DMS114 treated with DMSO at 0.1 percent for 48 hours (cell line): ENCODE measurements around the gene VILL.
"Not testable (repeated sequence)": the region's sequence is repeated elsewhere in the genome, so short reads cannot be mapped to it uniquely, and the experiment has no call there.

Experiments
- DNase-seq: peaks from one replicate; lab custom pipeline; 2025; ENCODE audit not compliant: unreplicated experiment; lab: John Stamatoyannopoulos, UW

The VILL gene

GRCh38 chr3:37963016-37963415 lies 27.6 kb upstream of the VILL start:
- no peak for DNase-seq

DNA sequence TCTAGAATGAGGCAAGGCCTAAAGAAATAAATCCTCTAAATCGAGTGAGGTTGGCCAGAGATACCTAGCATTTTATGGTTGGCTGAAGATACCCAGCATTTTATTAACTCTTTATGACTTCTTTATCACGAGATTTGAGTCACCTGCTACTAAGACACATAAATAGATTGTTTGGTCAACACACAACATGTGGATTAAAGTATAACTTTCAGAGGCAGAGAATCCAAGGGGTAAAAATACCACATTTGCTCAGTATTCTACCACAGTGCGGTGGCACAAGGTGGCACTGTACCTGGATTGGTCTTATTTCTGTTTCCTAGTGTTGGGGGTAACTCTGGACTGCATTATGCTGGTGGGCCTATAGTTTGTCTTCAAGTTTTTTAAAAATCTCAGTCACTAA lies 27.0 kb upstream of the VILL start:
- DNase-seq: no peak

DNA sequence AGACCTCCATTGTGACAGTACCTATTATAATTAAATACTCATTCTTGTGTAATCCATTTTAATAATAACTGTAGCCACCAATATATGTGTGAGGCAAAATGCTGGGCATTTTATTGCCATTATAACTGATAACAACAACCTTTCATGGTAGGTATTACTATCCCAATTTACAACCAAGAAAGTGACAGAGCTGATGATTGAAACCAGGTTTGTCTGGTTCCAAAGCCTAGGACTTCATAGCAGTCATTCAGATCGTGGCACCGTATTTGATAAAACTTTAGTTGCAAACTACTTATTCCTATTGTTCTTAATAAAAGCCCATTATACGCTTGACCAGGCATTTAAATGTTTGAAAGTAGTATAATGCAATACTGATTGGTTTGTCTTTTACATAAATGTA lies 26.4 kb upstream of the VILL start:
- no peak for DNase-seq

GRCh38 chr3:37964716-37965115 lies 25.9 kb upstream of the VILL start:
- DNase-seq: no peak

GRCh38 chr3:37967260-37967881 lies 23.2 kb upstream of the VILL start:
- peak; percentile 30 for DNase-seq

DNA sequence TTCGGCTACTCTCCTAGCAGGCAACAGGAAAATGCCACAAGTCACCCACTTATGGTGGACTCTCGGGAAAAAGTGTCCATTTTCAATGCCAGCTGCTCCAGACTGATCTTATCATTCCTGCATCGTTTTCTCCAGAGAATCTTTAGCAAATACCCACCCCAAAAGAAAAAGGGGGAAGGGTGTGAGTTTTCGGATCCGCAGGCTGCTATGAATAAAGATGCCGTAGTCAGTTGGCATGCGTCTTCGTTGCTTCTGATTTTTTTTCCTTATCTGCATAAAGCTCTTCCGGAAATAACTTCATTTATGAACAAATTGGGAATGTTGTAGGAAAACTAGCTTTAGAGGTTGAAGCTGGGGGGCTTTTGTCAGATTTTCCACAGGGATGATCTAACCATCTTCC lies 22.4 kb upstream of the VILL start:
- no peak for DNase-seq

DNA sequence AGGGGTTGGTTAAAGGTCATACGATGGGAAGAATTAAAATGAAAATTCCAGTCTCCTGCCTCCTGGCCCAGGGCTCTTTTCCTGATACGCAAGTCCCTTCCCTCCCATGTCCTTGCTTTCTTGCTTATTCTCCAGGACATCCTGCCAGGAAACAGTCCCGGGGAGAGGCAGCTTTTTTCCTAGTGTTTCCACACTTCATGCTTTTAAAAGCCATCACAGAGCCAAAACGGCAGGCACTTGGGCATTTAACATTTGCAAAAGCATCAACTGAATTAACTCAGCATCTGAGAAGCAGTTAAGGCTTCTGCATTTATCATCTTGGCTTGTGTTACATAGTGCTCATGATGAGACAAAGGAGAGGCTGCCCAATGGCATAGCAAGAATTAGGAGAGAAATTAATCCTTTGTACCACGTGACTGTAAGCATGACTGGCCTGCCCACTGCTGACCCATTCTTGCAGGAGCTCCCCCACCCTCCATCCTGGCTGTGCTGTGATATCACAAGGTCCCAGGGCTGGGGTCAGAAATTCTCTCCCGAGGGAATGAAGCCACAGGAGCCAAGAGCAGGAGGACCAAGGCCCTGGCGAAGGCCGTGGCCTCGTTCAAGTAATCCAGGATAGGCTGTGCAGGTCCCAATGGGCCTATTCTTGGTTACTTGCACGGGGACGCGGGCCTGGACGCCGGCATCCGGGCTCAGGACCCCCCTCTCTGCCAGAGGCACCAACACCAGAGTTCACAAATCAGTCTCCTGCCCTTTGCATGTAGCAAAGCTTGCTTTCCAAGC lies 21.6 kb upstream of the VILL start:
- no peak for DNase-seq

DNA sequence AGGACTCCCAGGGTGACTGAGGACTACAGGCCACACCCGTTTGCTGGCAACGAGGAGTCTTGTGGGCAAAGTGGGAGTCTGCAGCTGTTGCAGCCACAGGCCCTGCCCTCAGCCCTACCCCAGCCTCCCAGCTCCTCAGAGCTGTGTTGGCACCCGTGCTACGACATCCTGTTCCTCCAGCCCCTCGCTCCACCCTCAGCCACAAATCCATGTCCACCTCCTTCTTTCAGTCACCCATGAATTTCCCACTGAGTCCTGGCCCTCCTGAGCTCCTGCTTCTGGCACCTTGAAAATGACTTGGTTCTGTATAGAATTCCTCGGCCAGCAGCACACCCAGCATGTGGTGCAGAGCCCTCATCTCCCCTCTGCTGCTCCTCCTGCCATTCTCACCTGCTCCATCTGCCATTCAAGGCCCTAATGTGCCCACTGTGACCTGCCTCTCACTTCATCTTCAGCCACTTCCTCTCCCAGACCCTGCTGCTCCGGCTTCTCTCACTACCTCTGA lies 20.9 kb upstream of the VILL start:
- DNase-seq: no peak

DNA sequence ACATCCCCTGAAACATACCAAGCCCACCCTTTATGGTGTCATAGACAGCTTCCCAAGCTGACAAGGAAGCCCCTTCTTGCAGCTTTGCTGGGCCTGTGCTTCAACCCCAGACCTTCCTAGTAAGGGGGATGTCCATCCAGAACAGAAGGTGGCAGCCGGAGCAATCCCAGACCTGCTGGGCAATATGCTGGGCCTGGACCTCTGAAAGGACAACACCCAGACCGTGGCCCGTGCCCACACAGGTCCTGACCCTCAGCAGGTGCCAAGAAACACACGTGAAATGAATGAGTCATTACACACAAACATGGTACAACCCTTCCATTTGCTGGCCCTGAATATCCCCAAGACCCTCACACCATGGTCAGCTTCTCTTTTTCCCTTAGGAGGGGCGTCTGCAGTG lies 19.8 kb upstream of the VILL start:
- no peak for DNase-seq

GRCh38 chr3:37971467-37971866 lies 19.1 kb upstream of the VILL start:
- DNase-seq: no peak

GRCh38 chr3:37972056-37972455 lies 18.5 kb upstream of the VILL start:
- DNase-seq: not testable (repeated sequence)

GRCh38 chr3:37973246-37974054 lies 17.1 kb upstream of the VILL start:
- DNase-seq: no peak

DNA sequence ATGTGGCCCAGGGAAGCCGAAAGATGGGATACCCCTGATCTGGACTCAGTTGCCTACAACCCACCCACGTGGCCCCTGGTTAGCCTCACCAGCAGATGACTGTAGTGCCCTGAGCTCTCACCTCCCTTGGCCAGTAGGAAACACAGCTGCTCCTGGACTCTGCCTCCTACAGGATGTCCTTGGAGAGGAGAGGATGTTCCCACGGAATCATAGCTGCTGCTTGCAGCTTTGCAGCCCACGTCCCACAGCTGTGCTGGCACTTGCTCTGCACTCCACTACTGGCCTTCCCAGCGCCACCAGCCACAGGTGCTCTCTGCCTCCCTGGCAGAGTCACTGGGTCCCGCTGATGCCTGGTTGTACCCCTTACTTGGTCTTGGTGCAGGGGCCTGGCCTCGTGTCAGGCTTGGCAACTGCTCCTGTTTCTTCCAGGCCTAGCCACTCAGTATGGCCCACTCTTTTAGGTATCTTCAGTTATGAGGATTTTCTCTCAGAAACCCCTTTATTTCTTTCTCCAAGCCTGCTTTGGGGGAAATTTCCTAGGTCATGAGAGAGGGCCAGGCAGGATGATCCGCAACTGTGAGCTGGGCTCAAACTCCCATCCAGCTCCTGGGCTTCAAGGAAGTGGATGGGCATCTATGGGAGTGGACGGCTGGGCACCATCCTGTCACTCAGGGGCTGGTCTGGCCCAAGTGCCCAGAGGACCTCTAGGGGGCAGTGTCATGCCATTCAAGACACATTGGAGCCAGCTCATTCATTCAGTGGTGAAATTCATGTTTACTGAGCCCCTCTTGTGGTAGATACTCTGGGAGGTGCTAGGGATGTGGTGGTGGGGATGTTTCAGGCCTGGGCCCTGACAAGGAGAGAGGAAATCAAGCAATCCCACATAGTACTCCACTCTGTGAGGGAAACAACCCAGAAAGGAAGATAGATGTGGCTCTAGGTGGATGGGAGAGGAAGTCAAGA lies 16.2 kb upstream of the VILL start:
- DNase-seq: peak; percentile 36

- no peak for DNase-seq
Measured at GRCh38 chr3:37979541-37980461, 10.8 kb upstream of the VILL start.

DNA sequence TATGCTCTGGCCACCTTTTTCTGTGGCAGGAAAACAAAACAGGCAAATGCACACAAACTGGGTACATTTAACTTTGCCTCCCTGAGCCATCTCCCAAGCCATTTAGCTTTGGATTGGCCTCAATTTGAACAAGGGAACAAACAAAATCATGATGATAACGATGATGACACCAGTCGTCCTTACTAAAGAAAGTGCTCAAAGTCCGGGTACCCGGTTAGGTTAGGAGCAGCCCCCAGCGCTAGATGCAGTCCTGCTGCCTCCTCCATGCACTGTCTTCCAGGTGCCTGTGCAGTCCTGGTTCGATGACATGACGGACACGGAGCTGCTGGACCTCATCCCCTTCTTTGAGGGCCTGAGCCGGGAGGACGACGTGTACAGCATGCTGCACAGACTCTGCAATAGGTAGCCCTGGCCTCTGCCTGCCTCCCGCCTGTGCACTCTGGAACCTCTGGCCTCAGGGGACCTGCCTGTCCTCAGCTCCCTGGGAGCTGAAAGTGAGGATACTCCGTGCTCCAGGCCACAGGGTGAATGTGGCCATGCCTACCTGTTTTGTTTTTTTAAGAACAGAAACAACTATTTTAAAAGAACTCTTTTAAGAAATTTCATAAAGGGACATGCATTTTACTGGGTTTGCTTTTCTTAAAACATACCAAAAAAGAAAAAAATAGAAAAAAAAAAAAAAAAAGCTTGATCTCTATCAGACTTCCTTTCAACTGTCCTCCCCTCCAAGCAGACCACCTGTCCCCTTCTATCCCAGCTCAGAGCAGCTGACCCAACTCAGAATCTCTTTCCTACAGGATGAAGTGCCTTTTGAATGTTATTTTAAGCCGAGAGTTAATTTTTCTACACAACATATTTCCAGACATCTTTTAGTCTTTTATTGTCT lies 9.9 kb upstream of the VILL start:
- DNase-seq: no peak

DNA sequence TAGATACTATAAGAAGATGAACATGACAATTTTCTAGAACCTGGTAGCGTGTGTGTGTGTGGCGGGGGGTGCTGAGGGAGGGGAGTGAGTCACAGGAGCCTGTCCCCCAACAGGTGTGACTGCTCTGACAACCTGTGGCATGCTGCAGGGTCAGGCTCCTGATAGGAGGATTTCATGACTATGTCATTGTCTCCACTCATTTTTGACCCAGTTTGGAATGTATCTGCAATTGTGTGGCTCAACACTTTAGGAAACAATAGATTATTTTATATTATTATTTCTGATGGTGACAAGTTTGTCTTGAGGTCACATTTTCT lies 9.3 kb upstream of the VILL start:
- DNase-seq: no peak

GRCh38 chr3:37982331-37982730 lies 8.3 kb upstream of the VILL start:
- DNase-seq: no peak

- DNase-seq: no peak
Measured at GRCh38 chr3:37984051-37984450, 6.5 kb upstream of the VILL start.

DNA sequence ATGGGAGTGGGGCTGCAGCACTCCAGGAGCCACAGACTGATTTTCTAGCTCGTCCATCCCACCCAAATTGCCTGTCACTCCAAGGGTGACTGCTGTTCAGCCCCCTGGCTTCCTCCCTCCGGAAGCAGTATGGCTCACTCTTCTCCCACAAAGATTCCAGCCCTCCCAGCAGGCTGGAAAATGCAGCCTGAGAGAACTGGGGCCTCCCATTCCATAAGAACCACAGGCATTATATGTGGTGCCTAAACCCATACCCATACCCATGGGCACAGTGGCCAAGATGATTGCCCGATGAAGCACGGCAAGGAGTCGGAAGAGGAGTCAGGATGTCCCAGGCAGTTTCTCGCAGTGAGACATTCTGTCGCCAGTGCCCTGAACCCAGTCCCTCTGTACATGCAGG lies 6.0 kb upstream of the VILL start:
- no peak for DNase-seq
